ENCODE results near the gene DMRT3.

The DMRT3 gene

DNA sequence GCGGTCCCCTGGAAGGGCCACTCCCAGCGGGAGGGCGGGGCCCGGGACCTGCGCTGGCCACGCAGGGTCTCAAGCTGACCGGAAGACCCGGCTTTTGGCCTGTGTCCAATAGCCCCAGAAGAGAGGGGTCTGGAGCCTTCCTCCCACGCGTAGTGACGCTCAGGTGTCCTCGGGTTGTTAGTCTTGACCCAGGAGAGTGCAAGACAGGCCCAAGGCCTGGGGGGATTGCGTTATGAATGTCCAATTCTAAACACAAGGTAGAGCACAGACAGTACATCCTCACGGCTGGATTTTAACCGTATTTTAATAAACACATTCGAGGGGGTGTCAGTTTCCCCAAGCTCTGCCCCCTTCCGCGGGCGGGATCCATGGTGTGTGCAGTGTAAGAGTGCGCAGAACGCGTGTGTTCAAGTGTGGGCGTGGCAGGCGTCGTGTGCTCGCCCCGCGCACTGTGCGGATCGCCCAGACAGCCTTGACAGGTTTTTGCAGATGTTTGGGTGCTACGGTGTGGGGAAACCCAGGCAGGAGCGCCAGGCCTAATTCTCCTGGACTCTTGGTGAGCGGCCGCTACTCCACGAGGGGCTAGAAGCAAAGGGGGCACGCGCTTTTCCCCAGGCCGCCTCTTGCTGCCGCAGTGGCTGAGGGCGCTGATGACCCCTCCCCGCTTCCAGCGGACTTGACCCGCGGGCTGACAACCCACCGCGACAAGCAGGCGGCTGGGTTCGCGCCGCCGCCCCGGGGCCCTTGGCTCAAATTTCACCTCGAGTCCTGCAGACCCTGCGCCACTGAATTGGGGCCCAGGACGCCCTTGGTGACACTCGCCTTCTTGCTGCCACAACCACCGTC, 6.1 kb upstream of the DMRT3 start:
- Histone ChIP-seq H2AFZ (ENCODE audit: low read depth, low read length) (no peak overlapping the region), H3K9me3 (ENCODE audit: insufficient read depth, low read length) (no peaks in the 10 kb centered on the region), H3K4me1 (ENCODE audit: low read length) (peaks cover 14% of the 10 kb centered on the region; the same call in 1 of the 2 replicates), H4K20me1 (ENCODE audit: insufficient read depth, low read length) (no peaks in the 10 kb centered on the region), H3K4me3 (ENCODE audit: low read length) (no peak overlapping the region), H3K27me3 (ENCODE audit: low read depth, low read length) (peaks cover 11% of the 10 kb centered on the region), H3K79me2 (ENCODE audit: low read length) (no peaks in the 10 kb centered on the region), H3K36me3 (replicated peaks; ENCODE audit: low read depth, low read length) (no peaks in the 10 kb centered on the region), H3K9ac (ENCODE audit: low read length) (no peak overlapping the region), H3K4me2 (ENCODE audit: low read length) (no peak overlapping the region), H3K27ac (ENCODE audit: low read length) (no peak overlapping the region)
- TF ChIP-seq, protein P1, sequence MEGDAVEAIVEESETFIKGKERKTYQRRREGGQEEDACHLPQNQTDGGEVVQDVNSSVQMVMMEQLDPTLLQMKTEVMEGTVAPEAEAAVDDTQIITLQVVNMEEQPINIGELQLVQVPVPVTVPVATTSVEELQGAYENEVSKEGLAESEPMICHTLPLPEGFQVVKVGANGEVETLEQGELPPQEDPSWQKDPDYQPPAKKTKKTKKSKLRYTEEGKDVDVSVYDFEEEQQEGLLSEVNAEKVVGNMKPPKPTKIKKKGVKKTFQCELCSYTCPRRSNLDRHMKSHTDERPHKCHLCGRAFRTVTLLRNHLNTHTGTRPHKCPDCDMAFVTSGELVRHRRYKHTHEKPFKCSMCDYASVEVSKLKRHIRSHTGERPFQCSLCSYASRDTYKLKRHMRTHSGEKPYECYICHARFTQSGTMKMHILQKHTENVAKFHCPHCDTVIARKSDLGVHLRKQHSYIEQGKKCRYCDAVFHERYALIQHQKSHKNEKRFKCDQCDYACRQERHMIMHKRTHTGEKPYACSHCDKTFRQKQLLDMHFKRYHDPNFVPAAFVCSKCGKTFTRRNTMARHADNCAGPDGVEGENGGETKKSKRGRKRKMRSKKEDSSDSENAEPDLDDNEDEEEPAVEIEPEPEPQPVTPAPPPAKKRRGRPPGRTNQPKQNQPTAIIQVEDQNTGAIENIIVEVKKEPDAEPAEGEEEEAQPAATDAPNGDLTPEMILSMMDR (IDR thresholded peaks at IDR 0.05; ENCODE audit: low read depth, low read length), result no peak
- TF ChIP-seq EZH2phosphoT487 (IDR thresholded peaks at IDR 0.05; ENCODE audit: low read depth), result no peak

DNA sequence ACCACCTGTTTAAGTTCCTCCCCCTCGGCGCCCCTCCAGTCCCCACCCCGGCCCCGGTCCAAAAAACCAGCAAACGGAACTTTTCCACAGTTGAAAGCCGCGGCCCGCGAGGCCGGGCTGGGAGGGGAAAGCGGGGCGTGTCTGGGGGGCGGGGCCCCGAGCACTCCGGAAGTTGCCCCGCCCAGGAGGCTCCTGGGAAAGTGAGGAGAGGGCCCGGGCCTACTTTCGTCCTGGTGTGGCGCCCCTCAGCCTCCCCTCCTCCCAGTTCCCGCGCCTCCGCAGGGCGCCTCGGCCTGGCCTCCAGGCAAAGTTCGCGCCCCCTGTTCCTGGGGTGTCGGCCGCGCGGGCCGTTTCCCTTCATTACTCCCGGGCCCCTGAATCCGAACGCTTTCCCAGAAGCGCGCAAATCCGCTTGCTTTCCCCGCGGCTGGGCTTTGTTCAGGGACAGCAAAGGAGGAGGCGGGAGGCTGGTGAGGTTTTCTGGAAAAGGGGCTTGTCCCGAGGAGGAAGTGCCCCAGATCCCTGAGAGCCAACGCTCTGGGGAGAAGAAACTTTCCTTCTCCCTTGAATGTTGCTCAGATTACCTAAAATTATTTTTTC, 4.5 kb upstream of the DMRT3 start:
- H3K4me2 ChIP-seq (ENCODE audit: low read length), result no peak overlapping the region
- H3K9ac ChIP-seq (ENCODE audit: low read length), result no peak overlapping the region
- no peaks in the 10 kb centered on the region for H4K20me1 ChIP-seq (ENCODE audit: insufficient read depth, low read length)
- no peak overlapping the region for H2AFZ ChIP-seq (ENCODE audit: low read depth, low read length)
- peaks cover 6% of the 10 kb centered on the region for H3K27me3 ChIP-seq (ENCODE audit: low read depth, low read length)
- H3K4me1 ChIP-seq (ENCODE audit: low read length), result peaks cover 14% of the 10 kb centered on the region; the same call in 1 of the 2 replicates
- H3K9me3 ChIP-seq (ENCODE audit: insufficient read depth, low read length), result no peaks in the 10 kb centered on the region
- no peaks in the 10 kb centered on the region for H3K36me3 ChIP-seq (replicated peaks; ENCODE audit: low read depth, low read length)
- TF ChIP-seq EZH2phosphoT487 (IDR thresholded peaks at IDR 0.05; ENCODE audit: low read depth), result no peak
- TF ChIP-seq, protein P1 (IDR thresholded peaks at IDR 0.05; ENCODE audit: low read depth, low read length), result no peak
- no peaks in the 10 kb centered on the region for H3K79me2 ChIP-seq (ENCODE audit: low read length)
- no peak overlapping the region for H3K27ac ChIP-seq (ENCODE audit: low read length)
- no peak overlapping the region for H3K4me3 ChIP-seq (ENCODE audit: low read length)

GRCh38 chr9:972501-973294, 3.8 kb upstream of the DMRT3 start:
- no peak for TF ChIP-seq EZH2phosphoT487 (IDR thresholded peaks at IDR 0.05; ENCODE audit: low read depth)
- TF ChIP-seq, protein P1 (IDR thresholded peaks at IDR 0.05; ENCODE audit: low read depth, low read length), result no peak
- Histone ChIP-seq H3K9ac (ENCODE audit: low read length) (no peak overlapping the region), H3K27ac (ENCODE audit: low read length) (no peak overlapping the region), H3K4me3 (ENCODE audit: low read length) (no peak overlapping the region), H4K20me1 (ENCODE audit: insufficient read depth, low read length) (no peaks in the 10 kb centered on the region), H3K27me3 (ENCODE audit: low read depth, low read length) (no peaks in the 10 kb centered on the region), H3K36me3 (replicated peaks; ENCODE audit: low read depth, low read length) (no peaks in the 10 kb centered on the region), H3K4me1 (ENCODE audit: low read length) (peaks cover 9% of the 10 kb centered on the region; the same call in 1 of the 2 replicates), H2AFZ (ENCODE audit: low read depth, low read length) (no peak overlapping the region), H3K79me2 (ENCODE audit: low read length) (no peaks in the 10 kb centered on the region), H3K4me2 (ENCODE audit: low read length) (no peak overlapping the region), H3K9me3 (ENCODE audit: insufficient read depth, low read length) (no peaks in the 10 kb centered on the region)
